Measurements from ENCODE around the gene FAM219B.

Gene FAM219B

GRCh38 chr15:74850393-74850792 is 56.3 kb downstream of the FAM219B start:
- Histone ChIP-seq H3K27ac (ENCODE audit: low read depth, low read length) (no peak overlapping the region), H2AFZ (ENCODE audit: low read depth, low read length, severe bottlenecking) (no peak overlapping the region), H3K4me2 (ENCODE audit: low read depth, low read length, poor library complexity, severe bottlenecking) (no peak overlapping the region), H3K36me3 (ENCODE audit: low read length) (no peaks in the 10 kb centered on the region), H3K79me2 (ENCODE audit: insufficient read depth, low read length) (no peaks in the 10 kb centered on the region; the same call in 1 of the 2 replicates), H3F3A (ENCODE audit: insufficient read depth) (0 out of 2 replicates have a peak, but pooled peaks cover 3% of the 10 kb centered on the region), H3K4me3 (ENCODE audit: insufficient read depth, low read length, poor library complexity, severe bottlenecking) (no peak overlapping the region), H3K9me2 (replicated peaks; ENCODE audit: insufficient read depth, low read length) (no peaks in the 10 kb centered on the region), H3K9me3 (ENCODE audit: insufficient read depth, low read length) (no peaks in the 10 kb centered on the region), H4K20me1 (ENCODE audit: low read depth, low read length) (no peaks in the 10 kb centered on the region), H3K9ac (ENCODE audit: low read length) (no peak overlapping the region), H3K27me3 (ENCODE audit: low read length) (no peaks in the 10 kb centered on the region)
- no peak for TF ChIP-seq CTCF (IDR thresholded peaks at IDR 0.05; ENCODE audit: insufficient read depth, low read length, poor library complexity, severe bottlenecking)
- TF ChIP-seq EZH2phosphoT487 (conservative IDR thresholded peaks at IDR 0.05; ENCODE audit: low read length), result no peak

Measured in SU-DHL-6 (cell line).